Activated effector memory CD4-positive, alpha-beta T cell treated with Interleukin-2 at 50 U/mL for 16 hours (primary cell): ENCODE measurements around the gene RGPD5.
"Not testable (repeated sequence)": the region's sequence is repeated elsewhere in the genome, so short reads cannot be mapped to it uniquely, and the experiment has no call there.

ENCODE experiments used
- DNase-seq: peaks from one replicate; pipeline ENCODE4 v3.0.0-alpha.2; 2020

RGPD5 gene

GRCh38 chr2:109894141-109894540, 100.0 kb downstream of the RGPD5 start:
- not testable (repeated sequence) for DNase-seq

- DNase-seq = not testable (repeated sequence)
Observed at GRCh38 chr2:109895090-109895869, 101.2 kb downstream of the RGPD5 start.

- DNase-seq = not testable (repeated sequence)
Observed at GRCh38 chr2:109896212-109896611, 102.1 kb downstream of the RGPD5 start.

- not testable (repeated sequence) for DNase-seq
Observed at GRCh38 chr2:109897769-109898461, 103.8 kb downstream of the RGPD5 start.

- not testable (repeated sequence) for DNase-seq
Observed at GRCh38 chr2:109898462-109899336, 104.6 kb downstream of the RGPD5 start, which contains the start of gene LIMS3. Gene LIMS3 (plus strand): TSS chr2:109898688. CDS start chr2:109898729, 41 bp downstream.

- not testable (repeated sequence) for DNase-seq
Observed at GRCh38 chr2:109905796-109906195, 111.7 kb downstream of the RGPD5 start.
